K562 (cell line): ENCODE results near the gene NISCH. TPM values are rescaled to one million over a fixed set of nuclear protein-coding genes. Genes with fewer than 3 reads are reported as not detected.

ENCODE experiments used
- HCFC1 ChIP-seq: IDR thresholded peaks from 2 replicates; pipeline ENCODE4 v1.6.1; 2012; ENCODE audit warnings: low read depth, low read length, improper control_type of control experiment
- HMG20A ChIP-seq: fragments of 450-650 bp; formaldehyde crosslinking; conservative IDR thresholded peaks from 2 replicates; pipeline ENCODE4 v1.4.0; 2020; ENCODE audit warnings: mild to moderate bottlenecking, mixed read lengths
- NBN ChIP-seq: fragments of 450-650 bp; IDR thresholded peaks from 2 replicates; pipeline ENCODE4 v1.6.1; 2016; ENCODE audit warnings: low read depth, mild to moderate bottlenecking
- POLR2H ChIP-seq: IDR thresholded peaks from 2 replicates; pipeline ENCODE4 v1.6.1; 2016; ENCODE audit warnings: missing genetic modification characterization, low read depth, mild to moderate bottlenecking, control low read depth, missing compliant biosample characterization, moderate library complexity
- RAD51 ChIP-seq: fragments of 450-650 bp; IDR thresholded peaks from 2 replicates; pipeline ENCODE4 v1.7.1; 2016; ENCODE audit warnings: low read depth, mild to moderate bottlenecking, borderline replicate concordance
- SPI1 ChIP-seq: IDR thresholded peaks from 2 replicates; pipeline ENCODE4 v1.6.1; 2011; ENCODE audit warnings: low read depth, low read length, control low read depth, borderline replicate concordance
- ZFX ChIP-seq: sonication (generic); formaldehyde crosslinking; IDR thresholded peaks from 2 replicates; pipeline ENCODE4 v1.8.0; 2022; ENCODE audit warnings: mild to moderate bottlenecking, missing genetic modification reagents, moderate library complexity
- ZKSCAN1 ChIP-seq: fragments of 150-350 bp; IDR thresholded peaks from 2 replicates; pipeline ENCODE4 v1.6.1; 2016; ENCODE audit warnings: low read depth, low read length
- ZNF263 ChIP-seq: sonication (generic); formaldehyde crosslinking; IDR thresholded peaks from 2 replicates; pipeline ENCODE4 v1.8.0; 2022; ENCODE audit warnings: mild to moderate bottlenecking, missing genetic modification reagents, borderline replicate concordance
- polyA plus RNA-seq, 8 experiments: library from polyadenylated mRNA; depleted of rRNA in 4 of 8; stranded (reverse) in 5 of 8; unstranded in 3 of 8; fragments of >200 nt; fragmentation: Nextera tagmentation in 2 of 8; fragmentation: Illumina TruSeq in 1 of 8; extraction: Ambion mirVana in 2 of 8; extraction: Trizol in 1 of 8; gene quantifications; 2 replicates each; pipeline versions ENCODE4 v1.2.1 to v1.2.3, GENCODE V29; 2011 to 2014; ENCODE audit warnings: inconsistent platforms in 1 of 8, missing spikeins in 1 of 8
- total RNA-seq, 7 experiments: library from RNA; depleted of rRNA in 6 of 7; stranded (reverse); fragments of >200 nt in 6 of 7; fragmentation: Illumina TruSeq in 2 of 7; extraction: Trizol in 2 of 7; gene quantifications; 2 replicates each; pipeline versions ENCODE4 v1.2.1 to v1.2.3, GENCODE V29; 2011 to 2021; ENCODE audit warnings: low replicate concordance in 1 of 7
- TF ChIP-seq, protein P1 (sequence below): sonication (generic); formaldehyde crosslinking; IDR thresholded peaks from 2 replicates; pipeline ENCODE4 v1.8.1; 2023; ENCODE audit warnings: mild to moderate bottlenecking, missing genetic modification reagents, moderate library complexity
- TF ChIP-seq, protein P2 (sequence below): sonication (generic); formaldehyde crosslinking; IDR thresholded peaks from 2 replicates; pipeline ENCODE4 v1.8.1; 2023; ENCODE audit warnings: mild to moderate bottlenecking, missing genetic modification reagents
- TF ChIP-seq, protein P3 (sequence below): fragments of 450-650 bp; IDR thresholded peaks from 2 replicates; pipeline ENCODE4 v1.6.1; 2016; ENCODE audit warnings: antibody characterized with exemption
- TF ChIP-seq, protein P4 (sequence below): fragments of 450-650 bp; IDR thresholded peaks from 2 replicates; pipeline ENCODE4 v1.6.1; 2016; ENCODE audit warnings: mild to moderate bottlenecking

Gene NISCH
- total and polyA plus RNA-seq, 9 of the 15 experiments (the other 6 are each of a cell fraction or from before 2014, with no cell fraction given), result 0.44 to 43.5 (median 23.4) TPM

DNA sequence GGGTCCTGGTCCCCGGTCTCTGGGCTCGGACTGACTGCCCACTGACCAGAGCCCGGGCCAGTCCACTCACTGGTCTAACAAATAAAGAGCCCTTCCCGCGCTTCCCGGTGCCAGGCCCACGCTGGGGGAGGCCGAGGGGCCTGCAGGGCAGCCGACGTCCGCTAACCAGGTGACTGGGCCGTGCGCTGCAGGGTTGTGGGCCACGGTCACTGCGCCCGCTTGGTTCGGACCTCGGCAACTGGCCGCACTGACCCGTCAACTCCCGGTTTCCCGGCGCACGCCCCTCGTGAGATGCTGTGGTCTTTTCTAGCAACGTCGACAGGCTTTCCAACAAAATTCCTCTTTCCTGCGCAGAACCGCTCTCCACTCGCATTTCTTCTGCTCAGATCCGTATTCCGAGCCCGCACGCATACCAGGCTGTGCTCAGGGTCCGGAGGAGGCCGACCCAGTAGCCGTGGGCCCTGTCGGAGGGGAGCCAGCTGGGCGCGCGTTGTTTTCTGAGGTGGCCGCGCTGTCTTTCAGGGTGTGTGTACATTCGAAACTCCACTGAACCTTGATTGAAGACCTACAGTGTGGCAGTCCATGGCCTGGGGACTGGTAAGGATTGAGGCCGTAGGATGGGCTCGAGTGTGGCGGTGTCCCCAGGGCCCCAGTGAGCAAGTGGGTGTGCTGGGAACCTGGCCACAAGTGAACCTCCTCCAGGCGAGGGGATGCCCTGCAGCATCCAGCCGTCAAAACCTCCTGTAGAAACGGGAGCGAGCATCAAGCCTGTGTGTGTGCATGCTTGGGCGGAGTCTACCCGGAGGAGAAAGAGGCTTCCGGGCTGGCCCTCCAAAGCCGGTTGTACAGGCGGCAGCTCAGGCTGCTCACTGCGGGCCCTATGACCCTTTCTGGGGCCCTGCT, 79.1 kb downstream of the NISCH start (continued):
- TF ChIP-seq, protein P1, sequence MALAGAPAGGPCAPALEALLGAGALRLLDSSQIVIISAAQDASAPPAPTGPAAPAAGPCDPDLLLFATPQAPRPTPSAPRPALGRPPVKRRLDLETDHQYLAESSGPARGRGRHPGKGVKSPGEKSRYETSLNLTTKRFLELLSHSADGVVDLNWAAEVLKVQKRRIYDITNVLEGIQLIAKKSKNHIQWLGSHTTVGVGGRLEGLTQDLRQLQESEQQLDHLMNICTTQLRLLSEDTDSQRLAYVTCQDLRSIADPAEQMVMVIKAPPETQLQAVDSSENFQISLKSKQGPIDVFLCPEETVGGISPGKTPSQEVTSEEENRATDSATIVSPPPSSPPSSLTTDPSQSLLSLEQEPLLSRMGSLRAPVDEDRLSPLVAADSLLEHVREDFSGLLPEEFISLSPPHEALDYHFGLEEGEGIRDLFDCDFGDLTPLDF (CRISPR knock-in tag), result no peak
- TF ChIP-seq, protein P2, sequence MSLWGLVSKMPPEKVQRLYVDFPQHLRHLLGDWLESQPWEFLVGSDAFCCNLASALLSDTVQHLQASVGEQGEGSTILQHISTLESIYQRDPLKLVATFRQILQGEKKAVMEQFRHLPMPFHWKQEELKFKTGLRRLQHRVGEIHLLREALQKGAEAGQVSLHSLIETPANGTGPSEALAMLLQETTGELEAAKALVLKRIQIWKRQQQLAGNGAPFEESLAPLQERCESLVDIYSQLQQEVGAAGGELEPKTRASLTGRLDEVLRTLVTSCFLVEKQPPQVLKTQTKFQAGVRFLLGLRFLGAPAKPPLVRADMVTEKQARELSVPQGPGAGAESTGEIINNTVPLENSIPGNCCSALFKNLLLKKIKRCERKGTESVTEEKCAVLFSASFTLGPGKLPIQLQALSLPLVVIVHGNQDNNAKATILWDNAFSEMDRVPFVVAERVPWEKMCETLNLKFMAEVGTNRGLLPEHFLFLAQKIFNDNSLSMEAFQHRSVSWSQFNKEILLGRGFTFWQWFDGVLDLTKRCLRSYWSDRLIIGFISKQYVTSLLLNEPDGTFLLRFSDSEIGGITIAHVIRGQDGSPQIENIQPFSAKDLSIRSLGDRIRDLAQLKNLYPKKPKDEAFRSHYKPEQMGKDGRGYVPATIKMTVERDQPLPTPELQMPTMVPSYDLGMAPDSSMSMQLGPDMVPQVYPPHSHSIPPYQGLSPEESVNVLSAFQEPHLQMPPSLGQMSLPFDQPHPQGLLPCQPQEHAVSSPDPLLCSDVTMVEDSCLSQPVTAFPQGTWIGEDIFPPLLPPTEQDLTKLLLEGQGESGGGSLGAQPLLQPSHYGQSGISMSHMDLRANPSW (CRISPR knock-in tag), result no peak
- TF ChIP-seq NBN (no peak), ZKSCAN1 (0 out of 2 replicates have a peak, but pooled peaks have one; percentile 40), ZFX (peak; percentile 84), RAD51 (no peak), ZNF263 (CRISPR knock-in tag) (peak; percentile 78), SPI1 (no peak), HCFC1 (no peak), POLR2H (no peak), HMG20A (CRISPR knock-in tag) (no peak)
- TF ChIP-seq, protein P3, sequence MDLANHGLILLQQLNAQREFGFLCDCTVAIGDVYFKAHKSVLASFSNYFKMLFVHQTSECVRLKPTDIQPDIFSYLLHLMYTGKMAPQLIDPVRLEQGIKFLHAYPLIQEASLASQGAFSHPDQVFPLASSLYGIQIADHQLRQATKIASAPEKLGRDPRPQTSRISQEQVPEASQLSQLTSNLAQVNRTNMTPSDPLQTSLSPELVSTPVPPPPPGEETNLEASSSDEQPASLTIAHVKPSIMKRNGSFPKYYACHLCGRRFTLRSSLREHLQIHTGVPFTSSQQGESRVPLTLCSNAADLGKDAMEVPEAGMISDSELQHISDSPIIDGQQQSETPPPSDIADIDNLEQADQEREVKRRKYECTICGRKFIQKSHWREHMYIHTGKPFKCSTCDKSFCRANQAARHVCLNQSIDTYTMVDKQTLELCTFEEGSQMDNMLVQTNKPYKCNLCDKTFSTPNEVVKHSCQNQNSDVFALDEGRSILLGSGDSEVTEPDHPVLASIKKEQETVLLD, result 0 out of 2 replicates have a peak, but pooled peaks have one; percentile 33
- TF ChIP-seq, protein P4, sequence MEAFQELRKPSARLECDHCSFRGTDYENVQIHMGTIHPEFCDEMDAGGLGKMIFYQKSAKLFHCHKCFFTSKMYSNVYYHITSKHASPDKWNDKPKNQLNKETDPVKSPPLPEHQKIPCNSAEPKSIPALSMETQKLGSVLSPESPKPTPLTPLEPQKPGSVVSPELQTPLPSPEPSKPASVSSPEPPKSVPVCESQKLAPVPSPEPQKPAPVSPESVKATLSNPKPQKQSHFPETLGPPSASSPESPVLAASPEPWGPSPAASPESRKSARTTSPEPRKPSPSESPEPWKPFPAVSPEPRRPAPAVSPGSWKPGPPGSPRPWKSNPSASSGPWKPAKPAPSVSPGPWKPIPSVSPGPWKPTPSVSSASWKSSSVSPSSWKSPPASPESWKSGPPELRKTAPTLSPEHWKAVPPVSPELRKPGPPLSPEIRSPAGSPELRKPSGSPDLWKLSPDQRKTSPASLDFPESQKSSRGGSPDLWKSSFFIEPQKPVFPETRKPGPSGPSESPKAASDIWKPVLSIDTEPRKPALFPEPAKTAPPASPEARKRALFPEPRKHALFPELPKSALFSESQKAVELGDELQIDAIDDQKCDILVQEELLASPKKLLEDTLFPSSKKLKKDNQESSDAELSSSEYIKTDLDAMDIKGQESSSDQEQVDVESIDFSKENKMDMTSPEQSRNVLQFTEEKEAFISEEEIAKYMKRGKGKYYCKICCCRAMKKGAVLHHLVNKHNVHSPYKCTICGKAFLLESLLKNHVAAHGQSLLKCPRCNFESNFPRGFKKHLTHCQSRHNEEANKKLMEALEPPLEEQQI, result no peak
